Endometrial microvascular endothelial cells (primary cell): ENCODE data around the gene MICAL2. TPM values are rescaled to one million over a fixed set of nuclear protein-coding genes. Genes with fewer than 3 reads are reported as not detected.

Experiments used
- in situ Hi-C: cut with HindIII; loops from 2 replicates; pipeline ENCODE4 v1.10.0; 2017; ENCODE audit warnings: low sequenced_read_pairs, low pct_unique_long_range_greater_than_20kb; ENCODE audit errors: inconsistent ontology term
- total RNA-seq: library from RNA; depleted of rRNA; stranded (reverse); fragments of >200 nt; gene quantifications from one replicate; pipeline ENCODE4 v1.2.3, GENCODE V29; 2015; ENCODE audit errors: inconsistent ontology term

MICAL2 gene
- total RNA-seq, 1 donor from 2014 or later = 149 TPM

DNA sequence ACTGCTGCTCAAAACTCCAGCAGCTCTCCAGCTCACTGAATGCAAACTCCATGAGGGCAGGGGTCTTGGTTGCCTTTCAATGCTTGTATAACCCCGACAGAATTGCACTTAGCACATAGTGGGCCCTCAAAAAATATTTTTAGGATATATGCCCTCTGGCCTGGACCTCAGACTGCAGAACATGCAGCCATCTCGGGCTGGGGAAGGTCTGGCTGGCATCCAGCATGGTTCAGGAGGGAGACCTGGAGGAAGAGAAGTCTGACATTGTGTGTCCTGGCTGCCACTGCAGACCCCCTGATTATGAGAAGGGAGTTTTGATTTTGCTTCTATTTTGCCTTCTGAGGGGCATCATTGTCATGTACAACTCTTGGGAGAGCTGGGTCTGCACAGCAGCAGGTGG lies 157.5 kb downstream of the MICAL2 start:
- in situ Hi-C loops = no loop called here

DNA sequence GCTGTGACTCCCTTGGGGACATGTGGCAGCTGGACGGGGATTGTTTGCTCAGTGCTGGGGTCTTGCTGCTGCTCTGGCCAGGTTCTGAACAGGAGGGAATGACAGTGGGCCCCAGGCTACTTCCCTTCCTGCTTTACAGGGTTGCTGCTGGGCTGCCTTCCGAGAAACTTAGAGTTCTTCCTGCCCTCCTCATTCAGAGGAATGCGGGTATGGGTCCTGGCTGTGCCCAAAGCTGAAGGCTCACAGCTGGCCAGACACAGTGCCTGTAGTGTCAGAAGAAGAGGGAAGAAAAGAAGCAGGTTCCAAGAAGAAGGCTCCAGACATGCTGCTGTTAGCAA lies 158.7 kb downstream of the MICAL2 start:
- in situ Hi-C loops = no loop called here

DNA sequence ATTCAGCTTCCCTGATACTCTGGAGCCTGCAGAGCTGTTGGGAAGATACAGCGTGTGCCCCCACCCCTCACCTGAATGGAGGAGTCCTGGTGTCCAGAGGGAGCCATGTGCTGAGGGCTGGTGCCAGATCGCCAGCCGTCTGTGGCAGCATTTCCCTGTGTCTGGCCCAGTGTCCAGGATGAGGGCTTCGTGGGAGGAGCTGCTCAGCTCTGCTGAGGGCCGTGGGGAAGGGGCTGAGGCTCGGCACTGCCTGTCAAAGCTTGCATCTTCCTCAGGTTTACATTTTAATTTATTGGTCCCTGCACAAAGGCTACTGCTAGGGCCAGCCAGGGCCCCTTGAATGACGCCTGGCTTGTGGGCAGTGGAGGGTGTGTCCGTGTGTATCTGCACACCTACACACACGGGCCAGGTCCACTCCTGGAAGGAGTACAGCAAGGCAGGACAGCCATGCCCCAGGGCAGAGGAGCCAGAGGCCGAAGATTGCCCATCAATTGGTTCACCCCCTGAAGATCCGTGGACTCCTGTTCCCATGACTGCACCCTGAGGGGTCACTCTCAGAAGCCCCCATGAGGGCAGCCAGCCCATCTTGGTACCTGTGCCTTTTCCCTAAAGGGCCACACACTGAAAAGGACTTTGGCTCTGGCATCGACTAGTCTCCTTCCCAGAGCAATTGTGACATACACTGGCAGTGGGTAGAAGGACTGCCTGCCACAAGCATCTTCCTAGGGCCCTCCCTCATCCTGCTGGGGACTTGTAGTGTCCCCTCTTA lies 159.2 kb downstream of the MICAL2 start:
- in situ Hi-C loops = no loop called here

DNA sequence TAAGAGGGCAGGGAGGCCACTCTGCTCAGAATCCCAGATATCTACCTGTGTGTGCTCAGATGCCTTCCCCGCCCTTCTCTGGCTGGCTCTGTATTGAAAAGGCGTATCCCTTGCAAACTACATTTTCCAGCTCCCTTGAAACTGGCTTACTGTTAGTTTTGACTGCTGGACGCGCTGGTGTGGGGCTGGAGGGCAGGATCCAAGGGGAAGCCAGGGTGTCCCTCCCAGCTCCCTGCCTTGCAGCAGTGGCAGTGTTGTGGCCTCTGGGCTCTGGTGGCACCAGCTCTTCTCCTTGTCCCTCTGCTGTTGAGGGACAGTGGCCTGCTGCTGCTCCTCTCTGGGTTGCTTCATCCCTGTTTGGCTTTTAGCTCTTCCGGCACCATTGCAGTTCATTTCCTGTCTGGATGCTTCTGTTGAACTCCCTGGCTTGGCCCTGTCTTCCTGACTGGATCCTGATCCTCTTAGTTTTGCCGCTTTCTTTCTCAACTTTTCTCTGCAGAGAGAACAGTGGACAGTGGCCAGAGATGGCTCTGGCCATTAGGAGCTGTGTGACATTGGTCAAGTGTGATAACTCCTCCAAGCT lies 159.9 kb downstream of the MICAL2 start:
- in situ Hi-C loops = no loop called here

DNA sequence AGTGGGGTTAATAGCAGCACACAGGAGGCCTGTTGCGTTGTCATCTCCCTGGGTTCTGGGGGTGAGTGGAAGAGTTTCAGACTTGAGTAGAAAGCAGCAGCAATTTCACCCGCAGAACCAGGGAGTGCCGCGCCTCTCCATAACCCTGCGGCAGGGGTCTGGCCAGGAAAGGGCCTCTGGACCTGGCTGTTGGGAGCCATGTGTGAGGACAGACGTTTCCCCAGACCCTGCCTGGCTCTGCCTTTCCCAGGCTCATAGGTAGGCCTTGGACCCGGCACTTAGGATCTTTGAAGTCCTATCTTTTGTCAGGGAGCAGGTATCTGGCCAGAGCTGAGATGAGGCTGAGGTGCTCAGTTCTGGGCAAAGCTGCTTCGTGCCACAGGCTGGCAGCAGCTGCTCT lies 160.4 kb downstream of the MICAL2 start:
- in situ Hi-C loops = no loop called here

DNA sequence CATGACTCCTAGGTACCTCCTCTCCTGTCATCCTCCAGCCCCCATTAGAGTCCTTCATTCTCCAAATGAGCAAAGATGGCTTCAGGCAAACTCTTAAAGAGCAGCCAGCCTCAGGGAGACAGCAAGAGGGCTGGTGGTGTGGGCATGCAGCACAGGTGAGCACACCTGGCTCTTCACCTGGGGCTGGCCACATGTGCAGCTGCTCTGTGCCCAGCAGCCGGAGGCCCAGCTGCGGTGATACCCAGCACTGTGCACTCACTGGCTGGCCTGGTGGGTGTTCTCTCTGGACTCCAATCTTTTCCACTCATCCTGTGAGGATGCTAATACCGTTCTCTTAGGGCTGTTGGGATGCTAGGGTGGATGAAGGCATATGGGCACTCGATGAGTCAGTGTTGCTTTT lies 160.9 kb downstream of the MICAL2 start:
- in situ Hi-C loops = no loop called here

DNA sequence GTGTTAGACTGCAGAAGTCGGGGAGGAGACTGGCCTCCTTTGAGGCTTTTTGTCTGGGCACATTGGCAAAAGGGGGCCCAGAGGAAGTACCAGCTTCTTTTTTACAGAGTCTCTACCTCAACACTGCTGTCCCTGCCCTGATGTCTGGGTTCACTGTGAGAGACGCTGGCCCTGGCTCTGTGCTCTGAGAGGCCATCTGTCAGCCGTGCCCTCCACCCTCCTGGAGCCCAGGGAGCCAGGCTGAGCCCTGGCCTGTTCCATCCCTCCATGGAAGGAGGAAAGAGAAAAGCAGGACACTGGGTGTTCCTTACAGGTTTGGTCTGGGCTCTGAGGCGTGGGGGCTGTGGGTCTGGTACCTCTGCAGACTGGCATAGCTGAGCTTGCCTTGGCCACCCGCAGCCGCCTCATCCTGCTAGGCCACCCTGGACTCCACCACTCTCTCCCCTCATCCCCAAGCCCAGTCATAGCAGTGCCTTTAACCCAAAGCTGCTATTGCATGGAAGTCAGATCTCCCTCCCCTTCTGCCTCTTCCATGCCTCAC lies 161.5 kb downstream of the MICAL2 start:
- in situ Hi-C loops = no loop called here

DNA sequence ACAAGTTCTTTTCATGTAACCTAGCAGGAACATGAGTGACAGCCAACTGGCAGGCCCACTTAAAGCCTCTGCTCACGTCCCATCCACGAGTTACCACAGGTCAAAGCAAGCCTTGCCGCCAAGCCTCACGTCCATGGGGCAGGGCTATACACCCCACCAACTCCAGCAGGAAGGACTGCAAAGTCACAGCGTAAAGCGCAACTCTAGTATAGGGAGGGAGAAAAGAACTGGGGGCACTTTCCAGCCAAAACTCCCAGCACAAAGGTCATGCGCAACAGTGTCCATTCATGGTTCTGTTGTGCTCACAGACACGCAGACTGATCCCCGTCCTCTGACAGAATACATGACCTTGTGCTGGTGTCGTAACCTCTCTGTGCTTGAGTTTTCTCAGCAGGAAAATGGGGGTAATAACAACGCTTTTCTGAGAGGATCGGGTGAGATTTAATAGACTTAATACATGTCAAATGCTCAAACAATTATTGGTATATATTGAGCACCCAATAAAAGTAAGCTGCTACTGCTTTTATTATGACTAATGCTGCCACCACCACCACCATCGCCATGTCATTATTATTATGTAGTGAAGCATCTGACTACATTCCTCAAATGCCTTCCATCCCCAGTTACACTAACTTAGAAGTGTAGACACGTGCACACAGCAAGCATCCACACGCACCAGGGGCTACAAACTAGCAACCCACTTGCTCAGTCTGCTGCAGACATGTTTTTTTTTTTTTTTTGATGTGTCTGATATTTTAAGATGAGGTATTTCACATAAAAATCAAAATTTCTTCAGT lies 162.6 kb downstream of the MICAL2 start:
- in situ Hi-C loops = no loop called here

DNA sequence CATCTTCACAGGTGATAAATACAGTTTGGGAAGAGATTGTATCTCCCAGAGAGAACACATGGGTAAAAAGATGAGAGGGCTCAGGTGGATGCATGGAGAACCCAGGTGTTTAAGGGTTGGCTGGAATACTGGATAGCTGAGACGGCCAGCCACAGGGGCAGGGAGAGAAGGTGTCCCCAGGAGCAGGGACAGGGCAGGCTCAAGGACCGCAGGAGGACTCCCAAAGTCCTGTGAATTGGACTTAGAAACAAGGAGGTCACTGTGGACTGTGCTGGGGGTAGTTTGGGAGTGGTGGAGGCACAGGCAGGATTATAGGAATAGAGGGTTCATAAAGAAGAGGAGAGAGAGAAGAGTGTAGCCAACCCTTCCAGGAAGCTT lies 163.2 kb downstream of the MICAL2 start:
- in situ Hi-C loops = no loop called here

DNA sequence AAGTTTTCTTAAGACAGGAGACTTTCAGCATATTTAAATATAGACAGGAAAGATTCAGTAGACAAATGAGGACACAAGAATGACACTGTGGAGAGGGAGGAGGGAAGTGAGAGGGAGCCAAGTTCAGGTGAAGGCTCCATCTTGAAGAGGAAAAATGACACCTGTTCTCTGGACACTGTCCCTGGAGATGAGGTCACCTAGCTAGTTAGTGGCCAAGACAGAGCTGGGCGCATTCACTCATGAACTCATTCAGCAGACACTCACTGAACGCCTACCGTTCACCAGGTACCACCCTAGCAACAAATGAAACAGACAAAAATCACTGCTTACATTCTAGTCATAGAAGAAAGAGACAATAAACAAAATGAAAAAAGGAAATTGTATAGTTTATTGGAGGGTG lies 163.7 kb downstream of the MICAL2 start:
- in situ Hi-C loops = no loop called here

DNA sequence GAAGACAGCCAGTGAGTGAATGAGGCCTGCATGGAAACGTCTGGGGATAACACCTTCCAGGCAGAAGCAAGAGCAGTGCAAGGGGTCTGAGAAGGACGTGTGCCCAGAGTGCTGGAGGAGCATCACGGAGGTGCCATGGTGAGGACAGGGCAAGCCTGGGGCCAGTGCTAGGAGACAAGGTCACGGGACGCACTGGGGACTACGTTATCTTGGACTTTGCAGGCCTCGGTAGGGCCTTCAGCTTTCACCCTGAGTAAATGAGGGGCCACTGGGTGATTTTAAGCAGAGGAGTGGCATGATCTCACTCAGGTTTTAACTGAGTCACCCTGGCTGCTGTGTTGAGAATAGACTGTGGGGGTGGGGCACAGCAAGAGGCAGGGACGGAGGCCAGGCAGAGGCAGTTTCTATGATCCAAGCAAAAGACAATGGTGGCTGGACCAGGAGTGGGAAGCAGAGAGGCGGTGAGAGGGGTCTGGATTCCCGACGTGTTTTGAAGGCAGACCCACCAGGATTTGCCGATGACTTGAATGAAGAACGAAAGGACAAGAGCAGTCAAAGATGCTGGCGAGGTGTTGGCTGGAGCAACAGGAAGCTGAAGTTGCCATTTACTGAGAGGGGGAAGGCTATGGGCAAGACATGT lies 164.3 kb downstream of the MICAL2 start:
- in situ Hi-C loops = no loop called here

DNA sequence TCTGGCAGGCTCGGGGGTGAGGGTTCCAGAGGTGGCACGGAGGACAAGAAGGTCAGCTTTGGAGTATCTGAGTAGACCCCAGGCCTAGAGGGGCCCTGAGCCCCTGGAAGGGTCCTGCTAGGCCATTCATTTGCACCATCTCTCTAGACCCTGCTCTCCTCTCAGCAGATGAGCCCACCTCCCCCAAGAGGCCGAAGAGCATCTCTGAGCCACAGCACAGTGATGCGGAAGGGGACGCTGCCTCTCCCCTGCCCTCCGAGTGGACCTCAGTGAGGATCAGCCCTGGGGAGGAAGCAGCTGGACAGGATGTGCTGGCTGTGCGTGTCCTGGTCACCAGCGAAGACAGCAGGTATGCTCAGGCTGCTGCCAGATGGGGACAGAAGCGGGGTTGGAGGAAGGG lies 165.4 kb downstream of the MICAL2 start:
- in situ Hi-C loops = no loop called here

DNA sequence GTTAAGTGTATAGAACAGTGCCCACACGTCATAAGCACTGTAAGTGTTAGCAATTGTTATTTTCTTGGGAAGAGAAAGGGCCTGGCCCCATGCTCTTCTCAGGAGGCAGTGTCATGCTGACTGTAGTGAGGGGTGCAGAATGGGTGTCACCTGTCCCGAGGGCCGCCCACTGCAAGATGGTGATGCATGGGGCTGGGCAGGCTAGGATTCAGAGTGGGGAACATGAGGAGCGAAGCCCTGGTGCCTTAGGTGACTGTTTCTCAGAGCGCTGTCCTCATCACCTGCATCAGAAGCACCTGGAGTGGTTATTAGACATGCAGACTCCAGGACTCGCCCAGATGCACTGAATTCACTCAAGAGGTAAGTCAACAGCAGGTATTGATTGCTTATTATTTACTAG lies 166.0 kb downstream of the MICAL2 start:
- in situ Hi-C loops = no loop called here

DNA sequence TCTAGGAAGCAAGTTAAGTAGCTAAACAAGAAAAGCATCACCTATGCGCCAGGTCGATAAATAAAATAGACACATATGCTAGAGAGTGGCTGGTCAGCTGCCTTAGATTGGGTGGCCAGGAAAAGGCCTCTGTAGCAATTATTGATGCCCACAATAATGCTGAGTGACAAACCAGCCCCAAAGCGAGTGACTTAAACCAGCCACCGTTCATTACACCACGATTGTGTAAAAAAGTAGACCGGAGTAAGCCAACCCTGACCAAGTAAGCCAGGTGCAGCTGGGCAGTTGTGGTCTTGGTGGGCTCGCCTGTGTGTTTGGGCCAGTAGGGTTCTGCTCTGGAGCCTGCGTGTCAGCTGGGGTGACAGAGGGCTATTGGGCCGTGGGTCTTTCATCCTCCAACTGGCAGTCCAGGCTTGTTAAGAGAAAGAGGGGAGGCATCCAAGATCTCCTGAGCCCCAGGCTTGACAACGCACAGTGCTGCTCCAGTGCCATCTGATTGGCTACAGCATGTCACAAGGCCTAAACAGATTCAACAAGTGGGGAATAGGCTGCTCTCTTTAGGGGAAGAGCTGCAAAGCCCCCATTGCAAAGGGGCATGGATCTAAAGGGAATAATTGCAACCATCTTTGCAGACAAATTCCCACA lies 166.6 kb downstream of the MICAL2 start:
- in situ Hi-C loops = no loop called here

DNA sequence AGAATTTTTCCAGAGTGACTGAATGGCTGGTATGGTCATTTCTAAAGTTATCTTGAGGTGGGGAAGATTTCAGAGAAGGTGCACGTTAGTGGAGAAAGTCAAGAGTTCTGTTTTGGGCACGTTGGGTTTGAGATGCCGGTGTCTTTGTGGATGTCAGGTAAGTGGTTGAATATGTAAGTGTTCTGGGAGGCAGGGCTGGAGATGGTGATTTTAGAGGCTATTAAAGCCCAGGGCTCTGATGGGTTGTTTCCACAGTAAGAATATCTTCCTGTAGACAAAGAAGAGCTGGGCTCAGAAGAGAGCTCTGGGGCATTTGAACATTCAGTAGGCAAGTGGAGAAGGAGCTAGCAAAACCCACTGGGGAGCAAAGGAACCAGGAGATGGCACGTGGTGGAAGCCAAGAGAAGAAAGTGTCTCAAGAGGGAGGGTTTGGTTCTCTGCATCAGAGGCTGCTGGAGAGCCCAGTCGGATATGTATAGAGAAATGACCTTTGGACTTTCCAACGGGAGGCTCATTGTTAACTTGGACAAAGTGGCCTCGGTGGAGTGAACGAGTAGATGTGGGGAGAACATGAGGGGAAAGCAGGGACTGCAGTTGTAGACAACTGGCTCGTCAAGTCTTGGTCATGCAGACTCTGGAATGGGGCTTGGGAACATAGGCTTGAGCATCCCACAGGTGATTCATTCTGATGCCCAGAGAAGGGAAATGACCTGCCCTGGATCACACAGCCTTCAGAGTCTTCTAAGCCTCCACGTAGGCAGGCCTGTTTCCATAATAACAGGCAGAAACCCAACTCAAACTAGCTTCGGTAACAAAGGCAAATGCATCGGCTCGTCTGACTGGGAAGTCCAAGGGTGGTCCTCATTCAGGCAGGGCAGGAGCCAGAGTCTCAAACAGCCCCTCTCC lies 168.6 kb downstream of the MICAL2 start:
- in situ Hi-C loops = no loop called here

DNA sequence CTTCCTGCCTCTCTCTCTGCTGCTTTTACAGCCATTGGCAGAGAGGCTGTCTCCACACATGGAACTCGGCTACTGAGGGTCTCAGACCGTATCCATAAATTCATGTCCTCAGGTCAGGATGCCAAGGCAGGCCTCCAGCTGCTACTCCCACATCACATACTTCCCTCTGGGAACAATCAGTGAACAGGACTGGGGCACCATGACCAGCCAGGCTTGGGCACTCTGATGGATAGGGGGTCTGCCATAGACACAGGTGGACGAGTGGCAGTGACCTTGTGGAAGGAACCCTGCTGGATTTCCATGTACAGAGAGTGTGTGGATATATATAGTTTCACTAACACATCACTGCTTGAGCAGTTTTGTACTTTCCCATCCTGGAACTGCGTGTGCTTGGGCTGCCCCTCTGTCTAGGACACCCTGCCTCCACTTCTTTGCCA lies 169.3 kb downstream of the MICAL2 start:
- in situ Hi-C loops = no loop called here

DNA sequence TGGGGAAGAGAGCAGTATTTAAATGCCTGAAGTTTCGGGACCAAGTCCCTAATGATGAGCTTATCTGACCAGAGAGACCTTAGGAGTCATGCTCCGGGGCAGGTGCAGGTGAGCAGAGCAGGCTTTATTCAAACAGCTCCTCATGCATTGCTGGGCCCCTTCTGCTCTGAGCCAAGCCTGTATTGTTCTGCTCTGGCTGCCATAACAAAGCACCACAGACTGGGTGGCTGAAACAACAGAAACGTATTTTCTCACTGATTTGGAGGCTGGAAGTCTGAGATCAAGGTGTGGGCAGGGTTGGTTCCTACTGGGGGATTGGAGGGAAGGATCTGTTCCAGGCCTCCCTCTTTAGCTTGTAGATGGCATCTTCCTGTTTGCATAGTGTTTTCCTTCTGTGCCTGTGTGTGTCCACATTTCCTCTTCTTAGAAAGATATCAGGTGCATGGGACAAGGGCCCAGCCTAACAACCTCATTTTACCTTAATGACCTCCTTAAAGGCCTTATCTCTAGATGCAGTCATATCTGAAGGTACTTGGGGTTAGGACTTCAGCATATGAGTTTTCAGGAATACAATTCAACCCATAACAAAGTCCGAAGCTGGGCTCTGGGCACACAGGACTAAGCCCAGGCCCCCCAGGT lies 169.9 kb downstream of the MICAL2 start:
- in situ Hi-C loops = no loop called here
